ENCODE measurements around the gene TRPC4AP.

TRPC4AP gene, protein sequence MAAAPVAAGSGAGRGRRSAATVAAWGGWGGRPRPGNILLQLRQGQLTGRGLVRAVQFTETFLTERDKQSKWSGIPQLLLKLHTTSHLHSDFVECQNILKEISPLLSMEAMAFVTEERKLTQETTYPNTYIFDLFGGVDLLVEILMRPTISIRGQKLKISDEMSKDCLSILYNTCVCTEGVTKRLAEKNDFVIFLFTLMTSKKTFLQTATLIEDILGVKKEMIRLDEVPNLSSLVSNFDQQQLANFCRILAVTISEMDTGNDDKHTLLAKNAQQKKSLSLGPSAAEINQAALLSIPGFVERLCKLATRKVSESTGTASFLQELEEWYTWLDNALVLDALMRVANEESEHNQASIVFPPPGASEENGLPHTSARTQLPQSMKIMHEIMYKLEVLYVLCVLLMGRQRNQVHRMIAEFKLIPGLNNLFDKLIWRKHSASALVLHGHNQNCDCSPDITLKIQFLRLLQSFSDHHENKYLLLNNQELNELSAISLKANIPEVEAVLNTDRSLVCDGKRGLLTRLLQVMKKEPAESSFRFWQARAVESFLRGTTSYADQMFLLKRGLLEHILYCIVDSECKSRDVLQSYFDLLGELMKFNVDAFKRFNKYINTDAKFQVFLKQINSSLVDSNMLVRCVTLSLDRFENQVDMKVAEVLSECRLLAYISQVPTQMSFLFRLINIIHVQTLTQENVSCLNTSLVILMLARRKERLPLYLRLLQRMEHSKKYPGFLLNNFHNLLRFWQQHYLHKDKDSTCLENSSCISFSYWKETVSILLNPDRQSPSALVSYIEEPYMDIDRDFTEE

GRCh38 chr20:35092524-35093266 lies at the start of gene TRPC4AP:
Gene TRPC4AP, minus strand, starts transcription at chr20:35092807. Its CDS starts 26 bp downstream, at chr20:35092781.
- TF ChIP-seq, protein P1, sequence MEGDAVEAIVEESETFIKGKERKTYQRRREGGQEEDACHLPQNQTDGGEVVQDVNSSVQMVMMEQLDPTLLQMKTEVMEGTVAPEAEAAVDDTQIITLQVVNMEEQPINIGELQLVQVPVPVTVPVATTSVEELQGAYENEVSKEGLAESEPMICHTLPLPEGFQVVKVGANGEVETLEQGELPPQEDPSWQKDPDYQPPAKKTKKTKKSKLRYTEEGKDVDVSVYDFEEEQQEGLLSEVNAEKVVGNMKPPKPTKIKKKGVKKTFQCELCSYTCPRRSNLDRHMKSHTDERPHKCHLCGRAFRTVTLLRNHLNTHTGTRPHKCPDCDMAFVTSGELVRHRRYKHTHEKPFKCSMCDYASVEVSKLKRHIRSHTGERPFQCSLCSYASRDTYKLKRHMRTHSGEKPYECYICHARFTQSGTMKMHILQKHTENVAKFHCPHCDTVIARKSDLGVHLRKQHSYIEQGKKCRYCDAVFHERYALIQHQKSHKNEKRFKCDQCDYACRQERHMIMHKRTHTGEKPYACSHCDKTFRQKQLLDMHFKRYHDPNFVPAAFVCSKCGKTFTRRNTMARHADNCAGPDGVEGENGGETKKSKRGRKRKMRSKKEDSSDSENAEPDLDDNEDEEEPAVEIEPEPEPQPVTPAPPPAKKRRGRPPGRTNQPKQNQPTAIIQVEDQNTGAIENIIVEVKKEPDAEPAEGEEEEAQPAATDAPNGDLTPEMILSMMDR (IDR thresholded peaks at IDR 0.05), result peak; percentile 97
- Histone ChIP-seq H3K27ac (peak within 1 kb of the TSS; percentile 88 to 98), H3K4me3 (peak within 1 kb of the TSS; percentile 92)
- peak; percentile 94 for DNase-seq (ENCODE audit: low spot score)

GRCh38 chr20:35135867-35136586 lies 43.4 kb upstream of the TRPC4AP start:
- peak overlapping the region; percentile 59 to 91 for H3K27ac ChIP-seq
- DNase-seq (ENCODE audit: low spot score), result peak; percentile 79
- TF ChIP-seq, protein P1 (IDR thresholded peaks at IDR 0.05), result no peak

GRCh38 chr20:35134880-35135279 lies 42.3 kb upstream of the TRPC4AP start:
- peak overlapping the region; percentile 41 for H3K4me3 ChIP-seq
- DNase-seq (ENCODE audit: low spot score), result no peak
- H3K27ac ChIP-seq, result peak overlapping the region; percentile 59 to 91
- TF ChIP-seq, protein P1 (IDR thresholded peaks at IDR 0.05), result no peak

More at GRCh38 chr20:35135867-35136586, 43.4 kb upstream of the TRPC4AP start:
- H3K4me3 ChIP-seq, result no peak overlapping the region

DNA sequence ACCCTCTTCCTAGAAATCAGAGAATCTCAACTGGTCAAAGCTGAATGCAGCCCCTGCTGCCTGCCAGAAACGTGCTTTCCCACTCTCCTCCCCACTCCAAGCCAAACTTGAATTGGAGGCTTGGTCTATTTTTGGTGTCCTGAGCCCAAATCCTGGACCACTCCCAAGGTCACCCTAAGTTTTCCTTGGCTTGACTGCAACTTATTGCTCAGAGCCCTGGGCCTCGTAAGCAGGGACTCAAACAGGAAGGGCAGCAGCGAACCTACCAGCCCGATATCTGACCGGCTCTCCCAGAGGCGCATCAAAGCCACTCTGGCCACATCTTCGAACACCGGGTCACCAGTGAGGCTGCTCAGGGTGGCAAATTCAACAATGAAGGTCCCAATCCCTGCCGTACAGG lies 41.9 kb upstream of the TRPC4AP start:
- H3K4me3 ChIP-seq, result peak overlapping the region; percentile 41
- TF ChIP-seq, protein P1 (IDR thresholded peaks at IDR 0.05), result no peak
- peak; percentile 80 for DNase-seq (ENCODE audit: low spot score)
- peak overlapping the region; percentile 59 to 91 for H3K27ac ChIP-seq

DNA sequence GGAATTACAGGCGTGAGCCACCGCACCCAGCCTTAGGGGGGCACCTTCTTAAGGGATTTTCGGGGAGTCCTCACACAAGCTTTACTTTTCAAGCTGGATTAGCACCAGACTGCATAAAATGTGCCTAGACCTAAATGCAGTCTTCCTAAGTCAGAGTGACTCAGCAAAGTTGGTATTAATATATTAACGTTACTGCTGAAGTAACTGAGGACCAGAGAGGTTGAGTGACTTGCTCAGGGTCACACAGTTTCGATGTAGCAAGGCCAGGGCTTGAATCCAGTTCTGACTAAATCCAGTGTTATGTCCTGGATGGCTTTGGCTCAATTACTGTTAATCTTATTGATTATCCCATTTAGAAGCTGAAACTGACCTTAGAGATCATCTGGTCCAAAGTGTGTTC lies 41.1 kb upstream of the TRPC4AP start:
- TF ChIP-seq, protein P1 (IDR thresholded peaks at IDR 0.05), result no peak
- no peak for DNase-seq (ENCODE audit: low spot score)
- Histone ChIP-seq H3K27ac (peak overlapping the region; percentile 59 to 91), H3K4me3 (no peak overlapping the region)

DNA sequence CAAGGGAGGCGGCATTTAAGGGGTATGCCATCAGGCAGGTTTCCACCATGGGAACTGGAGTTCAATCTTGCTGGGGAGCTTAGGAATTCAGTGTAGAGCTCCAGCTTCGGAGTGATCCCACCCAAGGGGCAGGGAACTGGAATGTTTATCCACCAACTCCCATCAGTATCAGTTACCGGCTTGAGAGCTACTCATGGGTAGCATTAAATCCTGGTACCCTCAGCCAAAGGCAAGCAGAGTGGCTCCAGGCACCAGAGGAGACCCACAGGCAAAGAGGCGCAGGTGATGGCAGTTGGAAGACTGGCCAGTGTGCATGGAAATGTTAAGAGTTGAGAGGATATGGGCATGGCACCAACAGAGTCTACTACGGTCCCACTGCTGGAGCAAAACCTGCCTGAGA lies 40.4 kb upstream of the TRPC4AP start:
- TF ChIP-seq, protein P1 (IDR thresholded peaks at IDR 0.05), result no peak
- peak overlapping the region in 1 of 2 donors; percentile 67 for H3K27ac ChIP-seq
- H3K4me3 ChIP-seq, result no peak overlapping the region
- DNase-seq (ENCODE audit: low spot score), result no peak
